Lower leg skin (tissue), 3 donors: ENCODE results near the gene ADCY1.

Source experiments
- POLR2A ChIP-seq, 2 donors: fragments of 450-650 bp; IDR thresholded peaks; one replicate each; pipeline ENCODE4 v1.6.1; 2016 to 2017; ENCODE audit warnings: antibody characterized with exemption in 2 of 2, mild to moderate bottlenecking in 1 of 2, moderate library complexity in 1 of 2
- TF ChIP-seq, protein P1 (sequence below), 3 donors: fragments of 450-650 bp; IDR thresholded peaks; one replicate each; pipeline ENCODE4 v1.5.1; 2016; ENCODE audit warnings: antibody characterized with exemption in 3 of 3, mild to moderate bottlenecking in 3 of 3, moderate library complexity in 2 of 3

- TF ChIP-seq POLR2A (IDR thresholded peaks at IDR 0.05) = no peak
- TF ChIP-seq, protein P1, sequence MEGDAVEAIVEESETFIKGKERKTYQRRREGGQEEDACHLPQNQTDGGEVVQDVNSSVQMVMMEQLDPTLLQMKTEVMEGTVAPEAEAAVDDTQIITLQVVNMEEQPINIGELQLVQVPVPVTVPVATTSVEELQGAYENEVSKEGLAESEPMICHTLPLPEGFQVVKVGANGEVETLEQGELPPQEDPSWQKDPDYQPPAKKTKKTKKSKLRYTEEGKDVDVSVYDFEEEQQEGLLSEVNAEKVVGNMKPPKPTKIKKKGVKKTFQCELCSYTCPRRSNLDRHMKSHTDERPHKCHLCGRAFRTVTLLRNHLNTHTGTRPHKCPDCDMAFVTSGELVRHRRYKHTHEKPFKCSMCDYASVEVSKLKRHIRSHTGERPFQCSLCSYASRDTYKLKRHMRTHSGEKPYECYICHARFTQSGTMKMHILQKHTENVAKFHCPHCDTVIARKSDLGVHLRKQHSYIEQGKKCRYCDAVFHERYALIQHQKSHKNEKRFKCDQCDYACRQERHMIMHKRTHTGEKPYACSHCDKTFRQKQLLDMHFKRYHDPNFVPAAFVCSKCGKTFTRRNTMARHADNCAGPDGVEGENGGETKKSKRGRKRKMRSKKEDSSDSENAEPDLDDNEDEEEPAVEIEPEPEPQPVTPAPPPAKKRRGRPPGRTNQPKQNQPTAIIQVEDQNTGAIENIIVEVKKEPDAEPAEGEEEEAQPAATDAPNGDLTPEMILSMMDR (IDR thresholded peaks at IDR 0.05) = no peak
These were observed 22.5 kb downstream of the ADCY1 start for GRCh38 chr7:45596665-45597095.
